Dendritic cell treated with granulocyte-macrophage colony-stimulating factor and Interleukin-4, amounts not matched to agents 40 ng/mL and 50 ng/mL, for 4 days (primary cell): ENCODE results near the gene SERTM1.

Experiments used
- H3K27ac Mint-ChIP-seq: one replicate; pipeline ENCODE4 v1.8.0; 2022; ENCODE audit warnings: mild to moderate bottlenecking, mixed read lengths
- H3K27me3 Mint-ChIP-seq: one replicate; pipeline ENCODE4 v1.8.0; 2022; ENCODE audit warnings: mild to moderate bottlenecking, mixed read lengths
- H3K36me3 Mint-ChIP-seq: one replicate; pipeline ENCODE4 v1.8.0; 2022; ENCODE audit warnings: low read depth, mixed read lengths
- H3K4me1 Mint-ChIP-seq: one replicate; pipeline ENCODE4 v1.8.0; 2022; ENCODE audit warnings: low read depth, mixed read lengths
- H3K4me3 Mint-ChIP-seq: one replicate; pipeline ENCODE4 v1.8.0; 2022; ENCODE audit warnings: mild to moderate bottlenecking, moderate library complexity, mixed read lengths
- H3K9me3 Mint-ChIP-seq: one replicate; pipeline ENCODE4 v1.8.0; 2022; ENCODE audit warnings: mixed read lengths
- intact Hi-C: fragments of 100-400 bp; cut with micrococcal nuclease; formaldehyde crosslinking; loops from one replicate; pipeline ENCODE4 v1.15.0; 2022

SERTM1 gene

GRCh38 chr13:36718686-36719085 lies 44.9 kb downstream of the SERTM1 start:
- H3K4me1 Mint-ChIP-seq = no peaks in the 10 kb centered on the region
- no peak overlapping the region for H3K4me3 Mint-ChIP-seq
- no peaks in the 10 kb centered on the region for H3K9me3 Mint-ChIP-seq
- no peak overlapping the region for H3K27ac Mint-ChIP-seq
- H3K36me3 Mint-ChIP-seq = no peaks in the 10 kb centered on the region
- no peaks in the 10 kb centered on the region for H3K27me3 Mint-ChIP-seq
- intact Hi-C loops = no loop called here

DNA sequence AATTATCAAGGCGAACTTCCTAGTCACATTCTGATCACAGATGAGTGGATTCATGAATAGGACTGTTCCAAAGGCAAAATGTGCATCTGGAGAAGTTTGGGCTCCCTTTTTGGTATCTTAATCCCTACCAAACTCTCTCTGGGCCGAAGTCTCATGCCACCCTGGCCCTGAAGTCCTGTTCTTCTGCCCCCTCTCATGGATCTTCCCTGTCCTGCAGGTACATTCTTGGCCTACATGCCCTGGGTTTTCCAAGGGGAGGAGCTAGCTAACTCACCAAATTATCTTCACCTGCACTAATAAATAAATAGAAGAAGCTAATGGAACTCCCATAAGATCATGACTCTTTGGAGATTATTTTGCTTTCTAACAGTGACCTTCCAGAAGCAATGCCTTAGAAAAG lies 50.3 kb downstream of the SERTM1 start:
- Mint-ChIP-seq H3K4me1 (no peaks in the 10 kb centered on the region), H3K27ac (no peak overlapping the region), H3K36me3 (no peaks in the 10 kb centered on the region), H3K9me3 (no peaks in the 10 kb centered on the region), H3K27me3 (no peaks in the 10 kb centered on the region), H3K4me3 (no peak overlapping the region)
- intact Hi-C loops = no loop called here

- Mint-ChIP-seq H3K4me1 (no peaks in the 10 kb centered on the region), H3K36me3 (no peaks in the 10 kb centered on the region), H3K27me3 (no peaks in the 10 kb centered on the region), H3K9me3 (no peaks in the 10 kb centered on the region), H3K4me3 (no peak overlapping the region), H3K27ac (no peak overlapping the region)
- intact Hi-C loops = no loop called here
Measured at GRCh38 chr13:36725936-36726335, 52.1 kb downstream of the SERTM1 start.

GRCh38 chr13:36728006-36728405 lies 54.2 kb downstream of the SERTM1 start:
- no peak overlapping the region for H3K27ac Mint-ChIP-seq
- H3K9me3 Mint-ChIP-seq = no peaks in the 10 kb centered on the region
- H3K36me3 Mint-ChIP-seq = no peaks in the 10 kb centered on the region
- H3K4me1 Mint-ChIP-seq = no peaks in the 10 kb centered on the region
- H3K4me3 Mint-ChIP-seq = no peak overlapping the region
- intact Hi-C loops = no loop called here
- H3K27me3 Mint-ChIP-seq = no peaks in the 10 kb centered on the region

DNA sequence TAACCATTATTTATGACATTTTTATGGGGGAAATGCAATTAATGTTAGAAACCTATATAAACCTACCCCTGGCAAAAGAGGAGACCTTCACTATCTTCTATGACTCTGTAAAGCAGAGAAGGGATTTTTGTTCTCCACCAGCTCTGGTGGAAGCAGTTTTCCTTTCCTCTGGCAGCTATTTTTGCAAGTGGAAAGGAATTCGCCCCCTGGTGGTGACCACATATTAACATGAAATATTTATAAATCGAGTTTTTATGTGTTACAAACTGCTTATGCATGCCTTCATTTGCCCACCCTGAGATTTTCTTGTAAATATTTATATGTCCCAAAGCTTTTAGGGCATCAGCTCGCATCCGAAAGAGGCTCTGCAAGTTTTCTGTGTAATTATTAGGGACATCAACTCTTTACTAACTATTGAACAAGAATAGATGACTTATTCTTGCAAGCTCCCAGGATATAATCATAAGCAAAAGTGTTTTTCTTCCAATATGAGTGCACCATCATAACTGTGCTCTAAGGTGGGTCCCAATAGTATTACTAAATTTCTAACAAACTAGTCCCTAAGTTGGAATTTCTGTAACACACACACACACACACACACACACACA lies 62.4 kb downstream of the SERTM1 start:
- no peaks in the 10 kb centered on the region for H3K4me1 Mint-ChIP-seq

DNA sequence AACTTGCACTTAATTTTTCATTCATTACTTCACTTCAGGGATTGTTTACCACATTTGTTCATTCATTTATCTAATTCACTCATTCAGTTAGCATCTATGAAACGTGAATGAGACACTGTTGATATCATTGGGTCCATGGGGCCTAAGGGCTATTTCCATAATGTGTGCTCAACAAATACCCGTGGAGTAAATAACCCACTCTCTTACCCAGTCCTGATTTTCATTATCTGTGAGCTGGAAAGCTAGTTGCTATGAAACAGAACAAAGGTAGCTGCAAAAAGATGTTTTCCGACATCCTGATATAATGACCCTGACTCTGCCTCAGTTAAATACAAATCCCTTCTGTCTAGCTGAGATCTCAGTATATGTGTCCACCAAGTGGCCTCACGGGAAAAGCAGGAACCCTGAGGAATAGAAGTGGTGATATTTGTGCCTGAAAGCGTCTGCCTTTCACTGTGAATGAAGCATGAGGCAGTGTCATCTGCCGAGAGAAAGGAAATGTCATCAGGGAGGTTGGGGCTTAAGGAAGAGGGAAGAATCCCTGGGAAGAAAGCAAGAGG lies 63.8 kb downstream of the SERTM1 start:
- no peaks in the 10 kb centered on the region for H3K36me3 Mint-ChIP-seq
- no peak overlapping the region for H3K27ac Mint-ChIP-seq
- no peaks in the 10 kb centered on the region for H3K27me3 Mint-ChIP-seq
- no peak overlapping the region for H3K4me3 Mint-ChIP-seq
- intact Hi-C loops = loop anchor here (2.0 kb wide), 1 partner anchor 391 kb away; the partner anchor contains the start of gene SPART
- H3K9me3 Mint-ChIP-seq = no peaks in the 10 kb centered on the region
- H3K4me1 Mint-ChIP-seq = no peaks in the 10 kb centered on the region

More for the DNA sequence above, 62.4 kb downstream of the SERTM1 start:
- Mint-ChIP-seq H3K4me3 (no peak overlapping the region), H3K27ac (no peak overlapping the region), H3K36me3 (no peaks in the 10 kb centered on the region), H3K27me3 (no peaks in the 10 kb centered on the region), H3K9me3 (no peaks in the 10 kb centered on the region)
- intact Hi-C loops = loop anchor here (1.0 to 2.0 kb wide), 3 partner anchors 316 to 453 kb away; partner anchors contain the start of gene SPART

- H3K36me3 Mint-ChIP-seq = no peaks in the 10 kb centered on the region
- no peak overlapping the region for H3K27ac Mint-ChIP-seq
- no peak overlapping the region for H3K4me3 Mint-ChIP-seq
- no peaks in the 10 kb centered on the region for H3K9me3 Mint-ChIP-seq
- no peaks in the 10 kb centered on the region for H3K27me3 Mint-ChIP-seq
- intact Hi-C loops = no loop called here
- H3K4me1 Mint-ChIP-seq = no peaks in the 10 kb centered on the region
Measured at GRCh38 chr13:36745436-36745835, 71.6 kb downstream of the SERTM1 start.

DNA sequence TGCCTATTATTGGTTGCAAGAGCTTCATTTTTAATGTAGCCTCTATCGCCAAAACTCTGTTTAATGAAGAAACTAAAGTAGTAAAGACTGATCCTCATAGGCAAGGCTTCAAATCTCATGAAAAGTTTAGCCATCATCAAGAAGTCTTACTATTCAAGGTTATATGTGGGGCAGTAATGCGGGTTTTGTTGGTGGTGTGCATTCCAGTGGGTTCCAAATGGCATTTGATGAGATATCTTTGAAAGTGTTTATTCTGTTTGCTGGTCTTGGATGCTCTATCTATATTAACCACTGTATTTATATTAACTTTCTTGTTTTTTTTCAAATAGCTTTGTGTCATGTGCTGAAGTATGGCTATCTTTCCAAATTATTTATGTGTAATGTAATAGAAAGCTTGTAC lies 72.2 kb downstream of the SERTM1 start:
- Mint-ChIP-seq H3K9me3 (no peaks in the 10 kb centered on the region), H3K27ac (no peak overlapping the region), H3K27me3 (no peaks in the 10 kb centered on the region), H3K4me3 (no peak overlapping the region), H3K36me3 (no peaks in the 10 kb centered on the region), H3K4me1 (no peaks in the 10 kb centered on the region)
- intact Hi-C loops = no loop called here
